GM21529 (cell line): Measurements from ENCODE around the gene ZNF638.
"Not testable (repeated sequence)": the region's sequence is repeated elsewhere in the genome, so short reads cannot be mapped to it uniquely, and the experiment has no call there.

ENCODE experiments used
- ATAC-seq: cut with Tn5 transposase; IDR thresholded peaks from one replicate; pipeline ENCODE4 v1.9.1; 2021; ENCODE audit not compliant: unreplicated experiment

The ZNF638 gene

DNA sequence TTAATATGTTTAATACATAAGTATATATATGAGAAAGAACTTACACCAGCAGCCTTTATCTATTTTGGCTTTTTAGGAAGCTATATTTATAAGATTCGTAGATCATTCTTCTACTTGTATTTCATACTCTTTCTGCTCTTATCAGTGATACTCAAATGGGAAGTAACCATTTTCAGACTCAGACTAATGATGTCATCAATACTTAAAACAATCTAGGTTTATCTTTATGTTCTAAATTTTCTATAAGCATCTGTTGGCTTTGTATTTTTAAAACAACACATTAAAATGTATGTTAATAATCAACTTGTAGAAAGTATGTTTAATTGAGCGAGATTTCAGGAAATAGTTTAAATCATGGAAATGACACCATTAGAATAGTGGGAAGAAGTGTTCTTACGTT lies 70.8 kb downstream of the ZNF638 start:
- no peak for ATAC-seq

DNA sequence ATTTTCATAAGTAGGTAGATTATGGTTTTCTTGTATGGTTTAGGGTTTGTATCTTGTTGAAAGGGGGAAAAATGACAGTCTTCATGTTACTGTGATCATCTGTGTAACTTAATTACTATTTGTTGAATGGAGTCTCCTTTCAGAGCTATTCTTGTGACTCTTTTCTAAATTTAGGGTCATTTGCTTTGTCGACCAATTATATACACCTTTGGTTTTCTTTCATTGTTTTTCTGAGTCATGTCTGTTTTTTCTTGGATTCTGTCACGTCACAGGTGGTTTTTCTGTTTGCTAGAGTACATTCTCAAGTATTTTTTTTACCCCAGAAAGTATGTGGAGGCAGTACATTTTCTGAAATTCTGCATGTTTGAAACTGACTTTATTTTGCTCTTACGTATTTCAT lies 78.0 kb downstream of the ZNF638 start:
- no peak for ATAC-seq

DNA sequence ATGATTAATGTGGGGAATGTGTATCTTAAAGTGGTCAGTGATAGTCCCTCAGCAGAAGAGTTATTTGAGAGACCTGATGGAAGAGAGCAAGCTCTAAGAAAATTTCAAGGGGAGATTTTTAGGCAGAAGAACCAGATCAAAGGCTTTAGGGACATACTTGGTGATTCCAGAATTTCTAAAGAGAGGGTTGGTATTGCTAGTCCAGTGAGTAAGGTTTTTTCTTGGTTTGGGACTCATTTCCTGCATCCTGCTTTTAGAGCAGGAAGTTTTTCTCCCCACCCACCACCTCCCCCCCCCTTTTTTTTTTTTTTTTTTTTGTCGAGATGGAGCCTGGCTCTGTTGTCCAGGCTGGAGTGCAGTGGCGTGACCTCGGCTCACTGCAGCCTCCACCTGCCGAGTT lies 79.1 kb downstream of the ZNF638 start:
- ATAC-seq, result no peak

DNA sequence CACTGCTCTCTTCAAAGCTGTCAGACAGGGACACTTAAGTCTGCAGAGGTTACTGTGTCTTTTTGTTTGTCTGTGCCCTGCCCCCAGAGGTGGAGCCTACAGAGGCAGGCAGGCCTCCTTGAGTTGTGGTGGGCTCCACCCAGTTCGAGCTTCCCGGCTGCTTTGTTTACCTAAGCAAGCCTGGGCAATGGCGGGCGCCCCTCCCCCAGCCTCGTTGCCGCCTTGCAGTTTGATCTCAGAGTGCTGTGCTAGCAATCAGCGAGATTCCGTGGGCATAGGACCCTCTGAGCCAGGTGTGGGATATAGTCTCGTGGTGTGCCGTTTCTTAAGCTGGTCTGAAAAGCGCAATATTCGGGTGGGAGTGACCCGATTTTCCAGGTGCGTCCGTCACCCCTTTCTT lies 85.3 kb downstream of the ZNF638 start:
- not testable (repeated sequence) for ATAC-seq

DNA sequence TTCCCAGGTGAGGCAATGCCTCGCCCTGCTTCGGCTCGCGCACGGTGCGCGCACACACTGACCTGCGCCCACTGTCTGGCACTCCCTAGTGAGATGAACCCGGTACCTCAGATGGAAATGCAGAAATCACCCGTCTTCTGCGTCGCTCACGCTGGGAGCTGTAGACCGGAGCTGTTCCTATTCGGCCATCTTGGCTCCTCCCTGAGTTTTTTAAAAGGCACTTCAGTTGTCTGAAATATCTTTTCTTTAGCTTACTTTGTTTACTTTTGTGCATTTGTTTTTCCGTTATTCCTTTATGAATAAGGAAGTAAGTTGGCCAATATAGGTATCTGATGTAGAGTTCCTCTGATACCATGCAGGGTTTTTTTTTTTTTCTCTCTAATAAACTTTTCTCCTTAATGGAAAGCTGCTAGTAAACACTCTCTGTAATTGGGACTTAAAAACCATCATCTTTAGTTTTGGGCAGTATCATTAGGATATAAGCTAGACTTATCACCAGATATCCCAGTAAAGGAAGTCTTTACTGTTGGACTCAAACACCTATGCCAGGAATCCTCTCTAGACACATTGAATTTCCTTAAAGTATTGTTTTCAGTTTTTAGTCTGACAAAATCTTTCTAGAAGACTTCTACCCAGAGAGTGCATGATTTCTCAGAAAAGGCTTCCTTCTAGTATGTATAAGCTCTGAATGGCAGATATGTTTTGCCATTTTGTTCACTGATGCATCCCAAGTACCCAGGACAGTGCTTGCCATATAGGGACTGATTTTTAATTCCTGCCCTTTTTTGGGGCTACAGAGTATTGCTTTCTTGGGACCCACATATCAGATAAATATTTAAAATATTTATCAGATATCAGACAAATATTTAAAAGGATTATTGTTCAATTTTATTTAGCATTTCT lies 86.0 kb downstream of the ZNF638 start:
- ATAC-seq, result no peak

GRCh38 chr2:71419145-71419544 lies 87.6 kb downstream of the ZNF638 start:
- no peak for ATAC-seq

GRCh38 chr2:71419976-71420375 lies 88.4 kb downstream of the ZNF638 start:
- ATAC-seq, result no peak

- ATAC-seq, result no peak
Measured at GRCh38 chr2:71422786-71423185, 91.2 kb downstream of the ZNF638 start.

DNA sequence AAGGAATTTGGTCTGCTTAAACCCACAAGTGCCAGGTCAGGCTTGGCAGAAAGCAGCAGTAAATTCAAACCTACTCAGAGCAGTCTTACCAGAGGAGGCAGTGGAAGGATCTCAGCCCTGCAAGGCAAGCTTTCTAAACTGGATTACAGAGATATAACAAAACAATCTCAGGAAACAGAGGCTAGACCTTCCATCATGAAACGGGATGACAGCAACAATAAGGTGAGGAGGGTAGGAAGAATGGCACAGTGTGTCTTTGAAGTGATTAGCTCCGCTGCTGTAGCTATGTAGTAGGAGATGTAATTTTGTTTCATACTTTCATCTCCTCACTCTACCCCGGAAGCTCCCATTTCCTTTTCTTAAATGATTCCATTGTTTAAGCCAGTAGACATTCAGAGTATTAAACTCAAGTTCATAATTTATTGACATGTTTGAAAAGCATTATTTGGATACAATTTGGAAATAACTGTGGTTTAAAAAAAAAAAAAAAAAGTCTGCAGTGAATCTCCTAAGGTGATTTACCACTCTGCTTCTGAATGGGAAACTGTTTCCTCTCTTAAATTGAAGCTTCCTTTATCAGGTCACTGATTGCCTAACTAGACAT lies 92.3 kb downstream of the ZNF638 start:
- ATAC-seq, result no peak

DNA sequence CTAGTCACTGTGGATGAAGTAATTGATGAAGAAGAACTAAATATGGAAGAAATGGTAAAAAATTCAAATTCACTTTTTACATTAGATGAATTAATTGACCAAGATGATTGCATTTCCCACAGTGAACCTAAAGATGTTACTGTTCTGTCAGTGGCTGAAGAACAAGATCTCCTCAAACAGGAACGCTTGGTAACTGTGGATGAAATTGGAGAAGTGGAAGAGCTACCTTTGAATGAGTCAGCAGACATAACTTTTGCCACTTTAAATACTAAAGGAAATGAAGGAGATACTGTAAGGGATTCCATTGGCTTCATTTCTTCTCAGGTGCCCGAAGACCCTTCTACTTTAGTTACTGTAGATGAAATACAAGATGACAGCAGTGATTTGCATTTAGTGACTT lies 95.1 kb downstream of the ZNF638 start:
- ATAC-seq, result no peak

DNA sequence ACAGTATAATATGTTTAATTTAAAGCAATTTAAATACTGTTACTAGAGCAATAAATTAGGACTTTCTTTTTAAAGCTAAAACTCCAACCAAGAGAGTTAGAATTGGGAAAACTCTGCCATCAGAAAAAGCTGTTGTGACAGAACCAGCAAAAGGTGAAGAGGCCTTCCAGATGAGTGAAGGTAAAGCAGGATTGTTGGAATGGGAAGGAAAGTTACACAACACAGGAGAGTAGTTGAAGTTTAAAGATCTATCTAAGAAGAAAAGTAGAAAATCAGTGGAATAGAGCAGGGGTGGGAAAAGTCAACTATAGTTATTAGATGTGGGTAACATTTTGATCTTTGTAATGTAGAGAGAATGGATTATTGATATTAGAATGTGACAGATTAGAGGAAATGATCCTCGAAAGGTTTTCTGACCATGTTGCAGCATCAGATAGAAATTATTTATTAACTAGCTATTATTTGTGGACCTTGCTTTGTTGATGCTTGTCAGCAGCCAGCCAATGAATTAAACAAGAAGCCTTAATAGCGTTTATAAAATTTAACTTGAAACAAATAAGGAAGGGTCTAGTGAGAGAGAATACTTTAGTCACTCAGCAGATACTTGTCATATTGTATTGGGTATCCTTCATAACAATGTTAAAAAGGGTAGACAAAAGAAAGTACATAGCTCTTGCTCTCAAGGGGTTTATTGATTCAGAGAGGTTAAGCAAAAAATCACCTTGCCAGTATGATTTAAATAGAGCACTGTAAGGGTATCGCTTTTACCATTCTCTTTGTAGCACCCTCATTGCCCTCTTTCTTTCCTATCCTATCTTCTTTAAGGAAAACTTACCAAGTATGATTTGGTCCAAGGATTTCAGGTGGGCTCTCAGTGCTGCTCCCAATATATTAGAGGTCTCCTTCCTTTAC lies 97.1 kb downstream of the ZNF638 start:
- no peak for ATAC-seq

DNA sequence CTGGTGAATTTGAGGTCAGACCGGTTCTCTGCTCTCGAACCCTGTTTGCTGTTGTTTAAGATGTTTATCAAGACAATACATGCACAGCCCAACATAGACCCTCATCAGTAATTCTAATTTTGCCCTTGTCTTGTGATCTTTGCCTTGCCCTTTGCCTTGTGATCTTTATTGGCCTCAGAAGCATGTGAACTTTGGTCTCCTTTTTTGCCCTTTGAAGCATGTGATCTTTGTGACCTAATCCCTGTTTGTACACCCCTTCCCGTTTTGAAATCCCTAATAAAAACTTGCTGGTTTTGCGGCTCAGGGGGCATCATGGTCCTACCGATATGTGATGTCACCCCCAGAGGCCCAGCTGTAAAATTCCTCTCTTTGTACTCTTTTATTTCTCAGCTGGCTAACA lies 113.6 kb downstream of the ZNF638 start:
- not testable (repeated sequence) for ATAC-seq

DNA sequence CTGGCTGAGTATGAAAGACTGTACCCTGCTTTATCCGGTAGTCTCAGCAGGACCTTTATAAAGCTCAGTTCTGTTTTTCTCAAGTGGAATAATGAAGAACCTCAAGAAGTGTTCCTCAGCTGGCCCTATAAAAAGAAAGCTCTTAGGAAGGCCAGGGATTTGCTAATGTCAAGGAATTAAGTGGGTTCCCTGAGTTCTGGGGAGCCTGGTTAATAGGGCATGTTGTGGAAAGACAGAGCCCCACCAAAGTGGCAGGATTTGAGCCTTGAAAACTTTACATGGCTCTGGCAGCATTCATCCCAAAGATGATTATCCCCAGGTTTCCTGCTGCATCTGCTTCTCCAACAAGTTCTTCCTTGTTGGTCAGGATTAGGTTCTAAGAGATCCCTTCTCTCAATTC lies 114.9 kb downstream of the ZNF638 start:
- ATAC-seq, result no peak

- ATAC-seq, result no peak
Measured at GRCh38 chr2:71449343-71449742, 117.8 kb downstream of the ZNF638 start.

DNA sequence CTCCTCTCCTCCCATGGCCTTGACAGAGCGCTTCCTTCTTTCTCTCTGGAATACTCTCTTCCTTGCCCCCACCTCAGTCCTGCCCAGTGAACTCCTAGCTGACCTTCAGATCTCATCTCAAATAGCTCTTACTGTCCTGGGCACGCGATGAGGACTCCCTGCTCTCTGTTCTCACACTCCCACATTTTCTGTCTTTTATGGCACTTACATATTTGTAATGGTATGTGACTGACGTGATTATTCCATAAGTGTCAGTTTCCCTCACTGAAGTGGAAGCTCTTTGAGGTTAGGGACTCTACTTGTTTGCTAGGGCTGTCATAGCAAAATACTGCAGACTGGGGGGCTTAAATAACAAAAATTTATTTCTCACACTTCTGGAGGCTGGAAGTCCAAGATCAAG lies 120.1 kb downstream of the ZNF638 start:
- ATAC-seq, result no peak

- ATAC-seq, result no peak
Measured at GRCh38 chr2:71452565-71452964, 121.0 kb downstream of the ZNF638 start.

DNA sequence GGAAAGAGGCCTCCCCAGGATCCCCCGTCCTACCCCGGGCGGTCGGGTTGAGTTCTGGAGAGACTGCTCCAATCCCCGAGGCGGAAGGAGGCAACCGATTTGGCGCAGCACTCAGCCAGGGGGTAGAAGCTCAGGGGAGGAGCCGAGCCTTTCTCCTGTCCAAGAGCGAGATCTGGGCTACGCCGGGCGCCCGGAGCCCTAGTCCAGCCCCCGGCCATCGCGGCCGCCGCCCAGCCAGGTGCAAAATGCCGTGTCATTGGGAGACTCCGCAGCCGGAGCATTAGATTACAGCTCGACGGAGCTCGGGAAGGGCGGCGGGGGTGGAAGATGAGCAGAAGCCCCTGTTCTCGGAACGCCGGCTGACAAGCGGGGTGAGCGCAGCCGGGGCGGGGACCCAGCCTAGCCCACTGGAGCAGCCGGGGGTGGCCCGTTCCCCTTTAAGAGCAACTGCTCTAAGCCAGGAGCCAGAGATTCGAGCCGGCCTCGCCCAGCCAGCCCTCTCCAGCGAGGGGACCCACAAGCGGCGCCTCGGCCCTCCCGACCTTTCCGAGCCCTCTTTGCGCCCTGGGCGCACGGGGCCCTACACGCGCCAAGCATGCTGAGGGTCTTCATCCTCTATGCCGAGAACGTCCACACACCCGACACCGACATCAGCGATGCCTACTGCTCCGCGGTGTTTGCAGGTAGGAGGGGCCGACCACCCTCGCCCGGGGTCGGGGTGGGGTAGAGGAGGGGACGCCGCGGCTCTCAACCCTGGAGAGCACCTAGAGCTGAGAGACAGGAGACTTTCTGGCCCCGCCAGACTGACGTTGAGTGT lies 122.0 kb downstream of the ZNF638 start, which contains the start of gene DYSF:
Gene DYSF, plus strand, starts transcription at position 158 of the 817 bp plus-strand sequence.
- ATAC-seq, result no peak

- ATAC-seq, result no peak
Measured at GRCh38 chr2:71454221-71455010, 122.8 kb downstream of the ZNF638 start.

GRCh38 chr2:71455011-71455740 lies 123.6 kb downstream of the ZNF638 start:
- no peak for ATAC-seq
